GM18508 (cell line): Measurements from ENCODE around the gene PIPOX.

Experiments used
- ATAC-seq: cut with Tn5 transposase; IDR thresholded peaks from one replicate; pipeline ENCODE4 v1.9.1; 2021; ENCODE audit warnings: moderate number of reproducible peaks; ENCODE audit not compliant: insufficient read depth, unreplicated experiment

The PIPOX gene, protein sequence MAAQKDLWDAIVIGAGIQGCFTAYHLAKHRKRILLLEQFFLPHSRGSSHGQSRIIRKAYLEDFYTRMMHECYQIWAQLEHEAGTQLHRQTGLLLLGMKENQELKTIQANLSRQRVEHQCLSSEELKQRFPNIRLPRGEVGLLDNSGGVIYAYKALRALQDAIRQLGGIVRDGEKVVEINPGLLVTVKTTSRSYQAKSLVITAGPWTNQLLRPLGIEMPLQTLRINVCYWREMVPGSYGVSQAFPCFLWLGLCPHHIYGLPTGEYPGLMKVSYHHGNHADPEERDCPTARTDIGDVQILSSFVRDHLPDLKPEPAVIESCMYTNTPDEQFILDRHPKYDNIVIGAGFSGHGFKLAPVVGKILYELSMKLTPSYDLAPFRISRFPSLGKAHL

DNA sequence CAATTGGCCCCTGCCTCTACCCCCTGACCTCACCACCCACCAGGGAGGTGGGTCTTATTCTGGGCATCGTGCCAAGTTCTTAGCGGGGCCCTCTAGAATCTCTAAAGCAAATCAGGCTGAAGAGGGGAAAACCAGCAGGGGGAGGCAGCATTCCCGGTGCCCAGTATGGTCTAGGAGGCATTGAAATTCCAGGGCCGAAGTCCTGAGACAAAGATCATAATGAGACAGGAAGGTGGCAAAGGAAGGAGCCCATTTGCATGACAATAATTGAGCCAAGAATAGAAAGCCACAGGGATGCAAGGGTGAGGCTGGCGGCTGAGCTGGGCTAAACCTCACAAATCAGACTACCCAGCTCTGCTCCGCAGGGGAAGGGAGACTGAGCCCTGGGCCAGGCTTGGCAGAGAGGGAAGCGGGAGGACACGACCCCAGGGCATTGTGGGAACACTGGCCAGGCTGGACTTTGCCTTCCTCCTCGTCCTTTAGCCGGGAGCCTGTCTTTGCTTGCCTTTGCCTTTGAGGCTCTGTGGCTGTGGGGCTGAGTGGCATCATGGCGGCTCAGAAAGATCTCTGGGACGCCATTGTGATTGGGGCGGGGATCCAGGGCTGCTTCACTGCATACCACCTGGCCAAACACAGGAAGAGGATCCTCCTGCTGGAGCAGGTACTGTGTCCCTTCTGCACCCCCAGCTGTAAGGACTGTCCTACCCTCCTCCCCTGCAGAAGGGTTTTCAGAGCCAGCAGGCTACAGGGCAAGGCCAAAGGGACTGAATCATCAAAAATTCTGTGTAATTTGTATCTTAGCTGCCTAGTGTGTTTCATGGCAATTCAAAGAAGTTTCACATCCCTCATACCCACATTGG, at the start of gene PIPOX:
Gene PIPOX (plus strand): TSS at position 463 of the 860 bp plus-strand sequence. CDS start 85 bp downstream, at position 548.
- no peak for ATAC-seq

DNA sequence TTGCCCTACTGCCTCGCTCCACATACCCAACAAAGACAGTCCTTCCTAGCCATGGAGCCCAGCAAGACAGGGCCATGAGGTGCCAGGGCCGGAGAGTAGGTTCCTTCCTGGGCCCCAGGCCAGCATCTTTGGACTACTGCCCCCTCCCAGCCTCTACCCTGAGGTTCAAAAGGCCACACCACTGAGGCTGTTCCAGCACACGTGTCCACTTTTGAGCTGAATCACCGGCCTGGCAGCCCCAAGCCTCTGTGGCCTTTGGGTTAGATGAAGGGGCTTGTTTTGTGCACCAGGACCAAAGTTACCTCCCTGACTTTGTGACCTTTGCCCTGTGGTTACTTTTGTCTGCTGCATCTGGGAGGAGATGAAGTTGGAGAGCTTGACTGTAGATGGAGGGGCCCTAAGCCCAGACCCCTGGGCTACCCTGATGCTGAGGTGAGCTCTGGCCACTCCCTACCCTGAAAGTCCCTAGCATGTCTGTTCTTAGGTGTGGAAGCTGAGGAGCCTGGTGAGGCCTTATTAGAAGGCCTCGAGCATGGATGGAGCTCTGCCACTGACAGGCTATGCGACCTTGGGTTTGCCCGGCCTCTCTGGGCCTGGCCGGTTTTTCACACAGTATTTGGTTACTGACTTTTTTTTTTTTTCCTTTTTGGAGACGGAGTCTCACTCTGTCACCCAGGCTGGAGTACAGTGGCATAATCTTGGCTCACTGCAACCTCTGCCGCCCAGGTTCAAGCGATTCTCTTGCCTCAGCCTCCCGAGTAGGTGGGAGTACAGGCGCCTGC, 49.1 kb upstream of the PIPOX start:
- ATAC-seq = no peak

DNA sequence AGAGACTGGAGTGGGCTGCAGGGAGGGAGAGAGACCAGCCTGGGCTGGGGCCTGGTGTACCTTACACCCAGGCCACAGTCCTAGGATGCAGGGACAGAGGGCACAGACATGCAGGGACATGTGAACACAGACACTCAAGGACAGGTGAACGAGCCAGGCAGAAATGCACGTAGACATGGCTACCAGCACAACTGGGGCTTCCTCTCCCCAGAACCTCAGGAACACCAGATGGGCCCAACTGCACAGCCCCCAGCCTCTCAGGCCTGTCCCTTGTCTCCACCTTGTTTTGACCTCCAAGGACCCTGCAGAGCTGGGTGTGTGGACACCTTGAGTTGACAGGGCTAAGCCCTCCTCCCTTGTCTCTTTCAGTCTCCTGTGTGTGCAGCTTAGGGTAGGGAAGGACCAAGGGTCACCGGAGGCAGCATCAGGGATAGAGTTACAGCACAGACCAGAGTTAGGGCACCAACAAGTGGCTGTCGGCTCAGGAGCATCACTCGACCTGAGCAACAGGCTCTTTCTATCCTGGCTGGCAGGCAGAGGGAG, 46.3 kb upstream of the PIPOX start:
- ATAC-seq = no peak

DNA sequence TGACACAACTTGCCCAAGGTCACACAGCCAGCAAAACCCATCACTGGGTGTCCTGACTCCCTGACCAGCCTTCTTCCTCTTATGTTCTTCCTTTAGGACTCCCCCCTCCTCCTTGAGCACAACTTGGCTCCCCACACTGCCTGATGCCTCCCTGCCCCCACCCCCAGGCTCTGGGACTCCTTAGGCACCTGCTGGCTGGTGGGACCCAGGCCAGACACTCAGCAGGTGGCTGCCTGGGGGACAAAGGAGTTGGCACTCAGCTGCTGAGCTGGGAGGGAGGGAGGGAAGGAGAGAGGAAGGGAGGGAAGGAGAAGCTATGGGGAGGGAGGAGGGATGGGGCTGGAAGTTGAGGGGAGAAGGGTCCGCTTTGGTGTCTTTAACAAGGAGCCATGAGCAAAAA, 45.1 kb upstream of the PIPOX start:
- ATAC-seq = no peak

DNA sequence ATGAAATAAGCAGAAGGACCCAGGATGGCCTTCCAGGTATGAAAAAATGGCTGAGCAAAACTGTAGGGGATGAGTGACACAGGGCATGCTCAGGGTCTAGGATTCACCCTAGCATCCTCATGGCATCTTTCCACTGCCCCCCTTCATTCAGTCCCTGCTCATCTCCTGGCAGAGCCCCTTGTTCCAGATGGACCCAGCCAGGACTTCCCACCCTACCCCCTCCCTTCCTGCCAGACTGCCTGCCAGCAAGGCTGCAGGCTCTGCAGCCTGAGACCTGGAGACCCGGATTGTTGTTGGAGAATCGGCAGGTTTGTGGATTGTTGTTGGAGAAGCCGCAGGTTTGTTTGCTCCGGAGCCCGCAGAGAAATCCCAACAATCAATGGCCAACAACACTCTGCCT, 43.7 kb upstream of the PIPOX start:
- no peak for ATAC-seq

DNA sequence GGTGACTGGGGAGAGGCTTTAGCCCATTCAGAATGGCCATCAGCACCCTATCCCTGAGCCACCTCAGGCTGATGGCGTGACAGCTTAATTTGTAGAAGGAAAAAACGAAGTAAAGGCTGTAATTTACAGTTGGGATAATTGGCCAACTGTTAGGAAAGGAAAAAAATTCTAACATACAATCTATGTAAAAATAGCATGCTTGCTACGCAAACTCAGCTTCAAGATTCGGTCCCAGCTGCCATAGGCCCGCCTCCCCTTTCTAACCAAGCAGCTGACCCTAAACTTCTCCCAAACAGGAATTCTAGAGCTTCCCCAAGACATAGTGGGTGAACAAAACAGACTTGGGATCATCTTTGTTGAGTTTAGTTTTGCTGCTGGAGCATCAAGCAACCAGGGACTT, 42.0 kb upstream of the PIPOX start:
- no peak for ATAC-seq

DNA sequence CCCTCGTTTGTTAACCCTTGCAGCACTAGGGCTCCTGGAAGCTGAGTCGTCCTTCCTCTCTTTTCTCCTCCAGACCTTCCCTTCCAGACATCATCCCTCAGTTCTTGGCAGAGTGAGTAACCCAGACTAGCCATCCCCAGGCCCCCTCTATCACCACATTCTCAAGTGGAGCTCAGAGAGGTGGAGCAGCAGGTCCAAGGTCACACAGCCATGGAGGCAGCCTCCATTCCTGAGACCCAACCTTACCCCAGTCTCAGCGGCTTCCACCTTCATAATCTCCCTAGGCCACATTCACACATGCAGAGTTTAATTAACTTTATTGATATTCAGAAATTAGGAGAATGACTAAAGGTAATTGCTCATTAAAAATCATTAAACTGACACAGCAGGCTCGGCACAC, 40.1 kb upstream of the PIPOX start:
- no peak for ATAC-seq

DNA sequence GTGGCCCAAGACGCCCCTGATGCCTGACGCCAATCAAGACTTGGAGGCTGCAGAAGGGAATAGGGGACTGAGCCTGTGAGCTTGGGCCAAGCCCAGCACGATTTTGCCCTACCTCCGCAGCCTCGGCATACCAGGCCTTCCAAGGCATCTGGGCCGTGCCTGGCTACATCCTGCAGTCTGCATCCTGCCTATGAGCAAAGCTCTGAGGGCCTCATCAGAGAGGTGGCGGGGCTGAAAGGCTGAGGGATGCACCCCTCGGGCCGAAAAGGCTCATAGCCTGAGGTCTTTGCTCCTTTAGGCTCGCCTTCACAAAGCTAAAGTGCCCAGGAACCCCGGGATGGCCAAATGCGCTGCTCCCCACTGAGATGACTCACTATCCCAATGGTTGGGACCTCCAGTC, 39.7 kb upstream of the PIPOX start:
- no peak for ATAC-seq

DNA sequence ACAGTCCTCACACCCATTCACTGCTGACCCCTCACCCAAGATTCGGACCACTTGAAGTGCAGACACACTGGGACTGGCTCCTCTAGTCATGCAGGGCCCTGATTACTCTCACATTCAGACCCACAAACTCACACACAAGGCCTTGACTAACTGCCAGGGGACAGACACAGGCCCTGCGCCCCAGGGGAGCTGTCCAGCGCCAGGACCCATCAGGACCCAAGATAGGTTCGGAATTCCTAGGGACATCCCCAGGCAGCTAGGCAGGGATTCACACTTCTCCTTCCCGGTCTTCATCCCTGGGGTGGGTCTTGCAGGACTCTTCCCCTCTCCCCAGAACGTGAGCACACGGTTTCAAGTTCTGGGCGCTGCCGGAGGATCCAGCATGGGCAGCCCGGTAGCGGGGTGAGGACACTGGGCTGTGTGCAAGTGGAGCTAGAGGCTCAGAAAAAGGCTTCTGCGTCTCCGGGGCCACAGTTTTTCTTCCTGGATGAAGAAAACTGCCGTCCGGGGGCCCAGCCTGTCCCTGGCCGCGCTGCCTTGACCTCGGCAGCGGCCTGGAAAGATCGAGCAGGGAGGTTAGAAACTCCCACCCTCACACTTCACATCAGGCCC, 38.8 kb upstream of the PIPOX start:
- ATAC-seq = no peak

DNA sequence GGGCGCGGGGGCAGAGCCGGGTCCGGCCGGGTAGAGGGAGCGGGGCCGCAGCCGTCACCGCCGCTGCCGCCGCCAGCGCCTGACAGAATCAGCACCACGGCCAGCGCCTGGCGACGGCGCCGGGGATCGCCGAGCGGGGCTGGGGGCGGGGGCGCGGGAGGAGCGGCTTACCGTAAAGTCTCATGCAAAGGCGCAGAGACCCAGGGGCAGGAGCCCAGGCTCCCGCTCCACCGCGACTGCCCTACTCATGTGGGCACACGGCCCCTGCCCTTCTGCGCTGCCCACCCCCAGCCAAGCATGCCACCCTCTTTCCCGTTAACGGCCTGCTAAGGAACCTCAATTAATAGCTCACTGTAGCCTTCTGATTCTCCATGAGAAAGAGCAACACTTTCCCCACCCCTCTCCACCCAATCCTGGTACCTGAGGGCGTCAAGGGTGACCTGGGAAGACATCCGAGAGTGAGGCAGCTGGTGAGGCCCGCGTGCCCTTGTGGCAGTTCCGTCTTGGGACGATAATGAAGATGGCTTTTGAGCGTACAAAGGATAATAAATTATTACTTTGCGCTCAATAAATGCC, 36.9 kb upstream of the PIPOX start, which contains the start of gene SEZ6:
Gene SEZ6 (minus strand): TSS at position 98 of the 576 bp plus-strand sequence. CDS start 164 bp downstream, outside the sequence.
- no peak for ATAC-seq

DNA sequence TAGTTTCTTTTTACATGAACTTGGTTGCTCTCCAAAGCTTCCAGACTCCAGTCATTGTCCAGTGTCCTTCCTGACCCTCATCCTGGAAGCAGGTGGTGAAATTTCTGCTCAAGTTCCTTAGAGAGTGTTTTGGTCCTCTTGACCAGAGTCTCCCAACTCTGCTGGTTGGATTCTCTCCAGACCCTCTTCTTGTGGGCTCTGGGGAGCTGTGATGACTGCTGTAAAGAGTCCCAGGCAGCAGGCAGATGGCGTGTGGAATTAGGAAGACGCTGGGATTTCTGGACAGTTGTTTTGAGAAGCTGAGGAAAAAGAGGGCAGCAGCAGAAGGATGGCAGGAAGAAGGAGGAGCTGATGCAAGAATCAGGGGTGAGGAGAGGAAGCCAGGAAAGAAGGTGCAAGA, 35.5 kb upstream of the PIPOX start:
- no peak for ATAC-seq

DNA sequence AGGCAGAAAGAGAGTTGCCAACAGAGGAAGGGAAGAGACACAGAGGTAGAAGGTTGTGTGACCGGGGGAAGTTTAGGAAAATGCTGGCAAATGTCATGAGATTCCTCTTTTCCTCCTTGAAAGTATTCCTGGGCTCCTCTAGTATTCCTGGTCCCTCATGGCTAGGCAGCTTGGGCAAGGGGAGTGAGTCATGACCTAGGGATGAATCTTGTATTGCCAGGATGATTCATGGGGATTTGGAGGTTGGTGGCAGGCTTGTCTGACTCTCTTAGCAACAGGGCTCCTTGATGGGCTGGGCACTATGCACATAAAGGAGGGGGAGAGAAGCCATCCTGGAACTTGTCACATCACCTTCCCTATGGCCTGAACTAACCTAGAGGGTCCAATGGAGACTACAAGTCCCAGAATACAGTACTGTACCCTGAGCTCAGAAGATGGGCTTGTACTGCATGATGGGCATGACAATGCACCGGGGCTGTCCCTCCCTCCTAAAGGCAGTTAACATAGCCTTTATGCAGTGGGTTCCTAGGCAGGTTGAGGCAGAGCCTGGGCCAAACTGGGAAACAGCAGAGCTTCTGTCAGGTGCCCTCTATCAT, 35.0 kb upstream of the PIPOX start:
- ATAC-seq = no peak

DNA sequence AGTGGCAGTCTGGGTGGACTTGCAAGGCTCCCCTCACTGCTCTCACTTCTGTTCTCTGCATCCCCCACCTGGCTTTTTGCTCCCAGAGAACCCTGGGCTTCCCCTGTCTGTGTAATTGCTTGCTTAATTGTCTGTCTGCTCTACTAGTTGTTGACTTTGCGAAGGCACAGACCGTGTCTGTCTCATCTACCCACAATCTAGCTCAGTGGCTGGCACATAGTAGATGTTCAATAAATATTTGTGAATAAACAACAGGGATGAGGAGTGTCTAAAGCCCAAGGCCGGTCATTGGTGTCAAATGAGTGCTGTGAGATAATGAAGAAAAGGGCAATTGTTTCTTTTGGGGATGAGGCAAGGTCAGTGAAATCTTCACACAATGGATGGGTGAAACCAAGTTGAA, 34.4 kb upstream of the PIPOX start:
- no peak for ATAC-seq

DNA sequence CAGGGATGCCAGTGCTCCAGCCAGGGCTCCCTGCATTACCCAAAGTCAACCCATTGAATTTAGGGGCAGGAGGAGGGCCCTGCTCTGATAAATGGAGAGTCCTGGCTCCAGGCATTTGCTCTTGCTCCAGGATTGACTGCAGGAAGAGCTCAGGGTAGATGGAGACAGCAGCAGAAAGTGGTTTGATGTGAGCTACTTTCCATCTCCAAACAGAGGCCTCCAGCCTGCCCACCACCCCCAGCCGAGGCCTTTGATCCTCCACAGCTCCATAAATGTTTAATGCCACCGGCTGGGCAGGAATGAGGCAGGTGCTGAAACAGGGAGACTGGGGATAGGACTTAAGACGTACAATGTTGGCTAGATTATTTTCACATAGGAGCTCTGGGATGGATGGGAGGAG, 32.8 kb upstream of the PIPOX start:
- no peak for ATAC-seq

DNA sequence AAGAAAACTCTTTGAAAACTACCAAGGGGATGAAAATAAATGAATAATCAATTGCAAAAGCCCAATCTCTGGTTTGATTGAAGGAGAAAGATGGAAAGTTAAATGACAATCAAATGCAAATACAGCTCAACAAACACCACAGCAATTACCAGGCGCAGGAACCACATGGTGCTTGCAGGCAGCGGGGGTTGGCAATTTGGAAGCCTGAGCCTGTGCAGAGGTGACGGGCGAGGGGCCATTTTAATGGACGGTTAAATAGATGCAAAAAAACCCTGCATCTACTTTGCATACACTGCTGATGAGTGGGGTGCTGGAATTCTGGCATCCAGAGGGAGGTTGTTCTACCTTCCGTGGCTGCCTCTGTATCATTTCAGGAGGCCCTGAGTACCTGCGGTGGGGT, 32.4 kb upstream of the PIPOX start:
- no peak for ATAC-seq

DNA sequence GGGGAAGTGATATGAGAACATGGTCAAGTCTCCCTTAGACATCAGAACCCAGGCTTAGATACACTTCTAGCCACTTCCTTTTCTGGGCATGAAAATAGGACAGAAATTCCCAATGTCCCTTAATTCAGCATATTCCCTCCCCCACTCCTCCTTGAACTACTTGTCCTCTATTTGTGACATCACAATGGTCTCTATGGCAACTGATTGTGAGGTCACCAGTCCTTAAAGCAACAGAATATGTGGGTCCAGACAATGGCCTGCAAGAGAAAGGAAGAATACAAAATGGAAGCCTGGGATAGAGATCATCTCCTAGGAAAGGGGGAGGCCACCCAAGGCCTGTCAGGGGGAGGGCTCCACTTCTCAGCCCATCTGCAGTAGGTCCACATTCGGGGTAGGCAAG, 30.4 kb upstream of the PIPOX start:
- no peak for ATAC-seq

DNA sequence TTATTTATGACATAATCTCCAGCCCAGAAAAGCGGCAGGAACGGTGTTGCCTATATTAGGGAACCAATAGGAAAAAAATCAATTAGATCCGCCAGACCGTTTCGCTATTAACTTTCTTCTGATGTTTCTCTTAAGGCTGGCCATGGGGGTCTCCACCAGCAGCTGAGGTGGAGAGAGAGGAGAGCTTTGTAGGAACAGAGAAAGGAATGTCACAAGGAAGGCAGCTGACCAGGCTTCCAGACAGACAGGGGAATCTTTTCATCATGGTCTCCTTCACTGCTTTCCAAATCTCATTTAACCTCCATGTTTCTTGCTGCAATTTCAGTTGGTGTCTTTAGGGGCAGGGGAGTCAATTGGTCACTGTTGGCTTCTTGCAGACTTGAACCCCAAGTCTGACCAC, 28.2 kb upstream of the PIPOX start:
- ATAC-seq = no peak

DNA sequence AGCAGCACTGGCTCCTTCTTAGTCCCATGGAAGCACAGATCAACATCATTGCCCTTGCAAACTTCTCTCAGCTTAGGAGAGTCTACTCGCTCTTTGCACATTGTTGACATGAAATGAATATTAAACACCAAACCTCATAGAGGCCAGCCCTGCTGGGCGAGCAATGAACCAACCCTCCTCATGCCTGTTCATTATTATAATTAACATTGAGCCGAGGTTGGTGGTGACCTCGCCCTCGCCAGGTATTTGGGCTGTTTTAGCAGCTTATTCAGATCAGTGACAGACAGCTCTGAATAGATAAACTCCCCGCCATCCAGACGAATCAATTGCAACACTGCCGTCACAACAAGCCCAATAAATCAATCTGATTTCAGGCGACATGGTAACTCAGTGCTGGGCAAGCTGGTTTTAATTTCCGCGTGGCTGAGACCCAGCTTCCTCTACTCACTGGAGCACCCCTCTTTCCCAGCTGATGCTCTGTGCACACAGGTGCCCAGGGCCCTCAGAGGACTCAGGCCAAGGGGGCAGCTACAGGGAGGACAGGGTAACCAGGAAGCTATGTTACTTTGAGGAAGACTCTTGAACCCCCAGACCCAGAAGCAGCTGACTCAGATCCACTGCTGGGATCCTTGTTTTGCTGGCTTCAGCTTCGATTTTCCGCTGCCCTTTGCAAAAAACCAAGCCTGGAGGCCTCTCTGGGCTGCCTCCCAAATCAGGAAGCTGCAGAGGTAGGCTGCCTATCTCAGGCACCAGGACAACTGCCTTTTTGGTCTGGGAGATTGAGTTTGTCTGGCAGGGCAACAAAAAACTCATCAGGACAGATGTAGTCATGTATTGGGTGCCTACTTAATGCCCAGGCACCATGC, 26.4 kb upstream of the PIPOX start:
- ATAC-seq = no peak
